DOHH2 (cell line): ENCODE measurements around the gene LRTM2.

ENCODE experiments used
- H3F3A ChIP-seq: fragments of 200-600 bp; sonication (generic), shearing (Covaris generic); 2 replicates; pipeline ENCODE4 v1.6.0; 2016; ENCODE audit warnings: antibody characterized with exemption, mild to moderate bottlenecking; ENCODE audit not compliant: control insufficient read depth, insufficient read depth
- H3K27ac ChIP-seq: fragments of 200-600 bp; sonication (generic); 2 replicates; pipeline ENCODE4 v1.5.1; 2014; ENCODE audit warnings: low read depth, mild to moderate bottlenecking, low read length, moderate library complexity
- H3K27me3 ChIP-seq: fragments of 200-600 bp; sonication (generic); 2 replicates; pipeline ENCODE4 v1.6.1; 2014; ENCODE audit warnings: mild to moderate bottlenecking, low read length, mixed read lengths; ENCODE audit not compliant: control insufficient read depth
- H3K36me3 ChIP-seq: fragments of 200-600 bp; sonication (generic); 2 replicates; pipeline ENCODE4 v1.6.1; 2014; ENCODE audit warnings: mild to moderate bottlenecking, low read length, moderate library complexity, mixed read lengths; ENCODE audit not compliant: control insufficient read depth
- H3K4me1 ChIP-seq: fragments of 200-600 bp; sonication (generic); 2 replicates; pipeline ENCODE4 v1.6.1; 2014; ENCODE audit warnings: mild to moderate bottlenecking, low read length, mixed read lengths; ENCODE audit not compliant: control insufficient read depth
- H3K4me2 ChIP-seq: fragments of 200-600 bp; sonication (generic); 2 replicates; pipeline ENCODE4 v1.6.0; 2014; ENCODE audit warnings: mild to moderate bottlenecking, low read length, moderate library complexity
- H3K4me3 ChIP-seq: fragments of 200-600 bp; sonication (generic); 2 replicates; pipeline ENCODE4 v1.5.1; 2014; ENCODE audit warnings: mild to moderate bottlenecking, low read length, mixed read lengths
- H3K79me2 ChIP-seq: fragments of 200-600 bp; sonication (generic); 2 replicates; pipeline ENCODE4 v1.6.1; 2014; ENCODE audit warnings: mild to moderate bottlenecking, low read length, mixed read lengths; ENCODE audit not compliant: control insufficient read depth
- H3K9me2 ChIP-seq: fragments of 200-600 bp; sonication (generic); replicated peaks from 2 replicates; pipeline ENCODE4 v1.6.1; 2014; ENCODE audit warnings: mild to moderate bottlenecking, low read length, mixed read lengths; ENCODE audit not compliant: control insufficient read depth
- H3K9me3 ChIP-seq: fragments of 200-600 bp; sonication (generic); 2 replicates; pipeline ENCODE4 v1.6.1; 2014; ENCODE audit warnings: antibody characterized with exemption, low read length, mixed read lengths; ENCODE audit not compliant: control insufficient read depth, insufficient read depth
- H4K20me1 ChIP-seq: fragments of 200-600 bp; sonication (generic); 2 replicates; pipeline ENCODE4 v1.6.0; 2014; ENCODE audit warnings: low read depth, mild to moderate bottlenecking, antibody characterized with exemption, low read length, moderate library complexity; ENCODE audit not compliant: control insufficient read depth, insufficient read depth
- CTCF ChIP-seq: fragments of 200-600 bp; sonication (generic); IDR thresholded peaks from one replicate; pipeline ENCODE4 v1.5.1; 2014; ENCODE audit warnings: antibody characterized with exemption, mild to moderate bottlenecking, low read depth, low read length; ENCODE audit not compliant: poor library complexity, severe bottlenecking
- EZH2phosphoT487 ChIP-seq: fragments of 200-600 bp; sonication (generic); IDR thresholded peaks from 2 replicates; pipeline ENCODE4 v1.6.1; 2017; ENCODE audit warnings: borderline replicate concordance, mild to moderate bottlenecking, antibody characterized with exemption, low read length, moderate library complexity, mixed read lengths

Gene LRTM2

GRCh38 chr12:1807087-1807860, 13.1 kb upstream of the LRTM2 start:
- peaks cover 16% of the 10 kb centered on the region for H3K4me1 ChIP-seq
- no peaks in the 10 kb centered on the region for H3K9me3 ChIP-seq
- H3K4me3 ChIP-seq, result no peak overlapping the region
- no peaks in the 10 kb centered on the region for H3K9me2 ChIP-seq
- H3K36me3 ChIP-seq, result no peaks in the 10 kb centered on the region
- H3K27me3 ChIP-seq, result peaks cover 4% of the 10 kb centered on the region
- TF ChIP-seq EZH2phosphoT487 (no peak), CTCF (no peak)
- H3K79me2 ChIP-seq, result no peaks in the 10 kb centered on the region
- no peaks in the 10 kb centered on the region for H3F3A ChIP-seq
- no peak overlapping the region for H3K4me2 ChIP-seq
- no peaks in the 10 kb centered on the region for H4K20me1 ChIP-seq
- H3K27ac ChIP-seq, result no peak overlapping the region

GRCh38 chr12:1808036-1808797, 12.1 kb upstream of the LRTM2 start:
- no peaks in the 10 kb centered on the region for H3F3A ChIP-seq
- H3K4me1 ChIP-seq, result peaks cover 26% of the 10 kb centered on the region
- H4K20me1 ChIP-seq, result no peaks in the 10 kb centered on the region
- no peaks in the 10 kb centered on the region for H3K9me2 ChIP-seq
- H3K36me3 ChIP-seq, result no peaks in the 10 kb centered on the region
- no peaks in the 10 kb centered on the region for H3K9me3 ChIP-seq
- H3K4me3 ChIP-seq, result no peak overlapping the region
- no peak for TF ChIP-seq EZH2phosphoT487
- no peak overlapping the region for H3K27ac ChIP-seq
- peaks cover 9% of the 10 kb centered on the region for H3K27me3 ChIP-seq
- H3K79me2 ChIP-seq, result no peaks in the 10 kb centered on the region
- H3K4me2 ChIP-seq, result no peak overlapping the region

- no peak overlapping the region for H3K27ac ChIP-seq
- TF ChIP-seq EZH2phosphoT487, result no peak
- no peak for TF ChIP-seq CTCF
- peaks cover 26% of the 10 kb centered on the region for H3K4me1 ChIP-seq
- H4K20me1 ChIP-seq, result no peaks in the 10 kb centered on the region
- H3K27me3 ChIP-seq, result peaks cover 13% of the 10 kb centered on the region
- H3K79me2 ChIP-seq, result no peaks in the 10 kb centered on the region
- no peaks in the 10 kb centered on the region for H3K9me3 ChIP-seq
- no peaks in the 10 kb centered on the region for H3K9me2 ChIP-seq
- H3K36me3 ChIP-seq, result no peaks in the 10 kb centered on the region
- no peaks in the 10 kb centered on the region for H3F3A ChIP-seq
- H3K4me3 ChIP-seq, result no peak overlapping the region
- H3K4me2 ChIP-seq, result no peak overlapping the region
Observed at GRCh38 chr12:1808798-1809480, 11.4 kb upstream of the LRTM2 start.
